ENCODE results near the gene MCRIP2.

The MCRIP2 gene

GRCh38 chr16:616733-617586, 24.7 kb upstream of the MCRIP2 start:
- DNase-seq (ENCODE audit: low read depth), result no peak

- DNase-seq (ENCODE audit: low read depth), result no peak
These were observed 23.8 kb upstream of the MCRIP2 start for GRCh38 chr16:617855-618254.

GRCh38 chr16:619476-620100, 22.0 kb upstream of the MCRIP2 start:
- DNase-seq (ENCODE audit: low read depth), result no peak

- no peak for DNase-seq (ENCODE audit: low read depth)
These were observed 20.7 kb upstream of the MCRIP2 start for GRCh38 chr16:620700-621525.

- no peak for DNase-seq (ENCODE audit: low read depth)
These were observed 20.0 kb upstream of the MCRIP2 start for GRCh38 chr16:621526-622105.

DNA sequence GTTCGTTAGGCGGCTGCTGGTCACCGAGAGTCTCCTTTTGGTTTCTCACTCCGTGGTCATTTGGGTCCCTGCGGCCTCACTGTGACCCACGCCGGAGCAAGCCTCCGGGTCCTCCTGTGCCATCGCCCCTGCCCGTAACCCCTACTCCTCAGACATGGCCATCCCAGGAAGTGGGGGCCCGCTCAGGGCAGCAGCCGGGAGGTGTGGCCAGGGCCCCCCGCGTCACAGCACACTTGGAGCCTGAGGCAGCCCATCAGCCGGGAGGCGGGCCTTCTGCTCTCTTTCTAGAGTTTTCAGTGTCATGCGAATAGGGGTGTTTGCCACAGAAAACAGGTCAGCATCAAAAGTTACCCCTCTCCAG, 18.7 kb upstream of the MCRIP2 start:
- no peak for DNase-seq (ENCODE audit: low read depth)

- DNase-seq (ENCODE audit: low read depth), result no peak
These were observed 17.0 kb upstream of the MCRIP2 start for GRCh38 chr16:624526-625070.

GRCh38 chr16:625117-625976, 16.3 kb upstream of the MCRIP2 start:
- no peak for DNase-seq (ENCODE audit: low read depth)

GRCh38 chr16:625977-626765, 15.5 kb upstream of the MCRIP2 start:
- DNase-seq (ENCODE audit: low read depth), result no peak

- no peak for DNase-seq (ENCODE audit: low read depth)
These were observed 14.7 kb upstream of the MCRIP2 start for GRCh38 chr16:626787-627453.

DNA sequence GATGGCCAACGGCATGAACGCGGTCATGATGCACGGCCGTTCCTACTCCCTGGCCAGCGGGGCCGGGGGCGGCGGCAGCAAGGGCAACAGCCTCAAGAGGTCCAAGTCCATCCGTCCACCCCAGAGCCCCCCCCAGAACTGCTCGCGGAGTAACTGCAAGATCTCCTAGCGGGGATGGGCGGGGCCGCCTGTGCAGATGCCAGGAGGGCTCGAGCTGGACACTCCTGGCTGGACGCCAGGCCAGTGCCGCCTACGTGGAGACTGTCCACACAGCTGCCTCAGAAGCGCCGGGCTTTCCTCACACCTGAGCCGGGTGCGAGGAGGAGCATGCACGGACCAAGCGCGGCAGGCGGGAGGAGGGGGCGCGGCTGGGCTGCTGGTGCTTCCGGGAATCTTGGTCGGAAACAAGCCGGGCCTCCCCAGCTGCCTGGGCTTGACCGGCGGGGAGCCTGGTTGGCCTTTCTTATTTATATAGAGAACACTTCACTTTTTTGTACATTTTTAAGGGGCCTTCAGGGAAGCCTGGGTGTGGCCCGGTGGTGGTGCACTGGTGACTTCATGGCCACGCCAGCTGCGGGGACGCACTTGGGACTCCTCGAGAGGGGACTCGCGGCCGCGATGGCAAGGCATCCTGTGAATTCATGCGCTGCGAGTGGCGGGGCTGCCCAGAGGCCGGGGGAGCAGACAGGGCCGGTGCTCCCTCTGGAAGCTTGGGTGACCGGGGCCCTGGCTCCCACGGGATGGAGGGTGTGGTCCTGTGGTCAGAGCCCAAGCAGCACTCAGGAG, 14.0 kb upstream of the MCRIP2 start:
- DNase-seq (ENCODE audit: low read depth), result no peak

DNA sequence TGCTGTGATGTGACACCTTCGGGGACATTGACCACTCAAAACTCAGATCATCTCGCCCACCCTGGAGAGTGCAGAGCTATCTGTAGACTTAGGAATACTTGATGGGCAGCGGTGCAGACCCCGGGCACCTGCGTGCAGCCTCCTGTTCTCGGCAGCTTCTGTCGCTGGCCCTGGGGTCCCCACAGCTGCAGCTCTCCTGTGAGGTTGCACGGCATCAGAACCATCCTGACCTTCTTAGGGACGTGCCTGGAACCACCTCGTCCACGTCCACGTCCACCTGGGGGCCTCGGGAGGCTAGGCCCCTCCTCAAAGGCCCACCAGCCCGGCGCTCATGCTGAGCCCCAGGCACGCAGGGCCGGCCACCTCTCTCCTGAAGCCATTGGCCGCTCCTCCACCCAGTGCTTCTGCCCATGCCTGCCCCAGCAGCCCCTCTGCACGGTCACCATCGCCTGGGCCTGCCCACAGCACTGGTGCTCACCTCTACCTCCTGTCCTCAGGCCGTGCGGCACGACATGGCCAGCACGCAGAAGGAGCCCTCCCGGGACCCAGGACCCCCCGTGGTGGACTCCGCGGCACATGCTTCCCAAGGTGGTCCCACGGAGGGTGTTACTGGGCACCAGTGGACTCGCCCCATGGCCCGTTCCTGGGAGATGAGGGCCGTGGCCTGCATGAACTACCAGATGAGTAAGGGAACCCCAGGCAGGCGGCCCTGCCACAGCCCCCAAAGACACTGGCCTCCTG, 13.1 kb upstream of the MCRIP2 start:
- no peak for DNase-seq (ENCODE audit: low read depth)

DNA sequence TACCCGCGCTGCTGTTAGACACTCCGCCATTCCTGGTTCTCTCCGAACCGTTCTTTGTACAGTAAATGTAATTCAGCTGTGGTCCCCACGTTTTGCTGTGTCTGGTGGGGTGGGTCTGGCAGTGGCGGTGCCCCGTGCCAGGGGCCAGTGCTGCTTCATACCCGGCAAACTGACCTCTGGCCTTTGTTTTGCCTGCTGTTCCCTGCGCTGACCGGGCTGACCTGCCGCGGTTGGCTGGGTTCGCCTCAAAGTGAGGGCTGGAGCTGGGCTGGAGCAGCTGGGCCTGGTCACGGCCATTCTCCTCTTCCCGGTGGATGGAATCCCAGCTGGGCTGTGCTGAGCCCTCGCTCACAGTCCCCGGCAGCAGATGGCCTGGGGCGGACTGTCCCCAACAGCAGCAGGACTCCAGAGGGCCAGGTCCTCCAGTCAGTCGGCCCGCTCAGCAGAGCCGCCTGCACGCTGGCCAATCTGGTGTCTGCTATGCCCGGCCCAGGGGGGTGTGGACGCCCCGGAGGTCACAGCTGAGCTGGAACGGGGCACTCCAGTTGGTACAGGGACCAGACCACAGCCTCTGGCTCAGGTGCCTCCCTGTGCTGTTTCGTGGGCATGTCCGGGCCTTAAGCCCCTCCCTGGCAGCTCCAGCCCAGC, 12.3 kb upstream of the MCRIP2 start:
- DNase-seq (ENCODE audit: low read depth), result no peak

- no peak for DNase-seq (ENCODE audit: low read depth)
These were observed 11.8 kb upstream of the MCRIP2 start for GRCh38 chr16:629833-630248.

- no peak for DNase-seq (ENCODE audit: low read depth)
These were observed 11.3 kb upstream of the MCRIP2 start for GRCh38 chr16:630249-630814.

DNA sequence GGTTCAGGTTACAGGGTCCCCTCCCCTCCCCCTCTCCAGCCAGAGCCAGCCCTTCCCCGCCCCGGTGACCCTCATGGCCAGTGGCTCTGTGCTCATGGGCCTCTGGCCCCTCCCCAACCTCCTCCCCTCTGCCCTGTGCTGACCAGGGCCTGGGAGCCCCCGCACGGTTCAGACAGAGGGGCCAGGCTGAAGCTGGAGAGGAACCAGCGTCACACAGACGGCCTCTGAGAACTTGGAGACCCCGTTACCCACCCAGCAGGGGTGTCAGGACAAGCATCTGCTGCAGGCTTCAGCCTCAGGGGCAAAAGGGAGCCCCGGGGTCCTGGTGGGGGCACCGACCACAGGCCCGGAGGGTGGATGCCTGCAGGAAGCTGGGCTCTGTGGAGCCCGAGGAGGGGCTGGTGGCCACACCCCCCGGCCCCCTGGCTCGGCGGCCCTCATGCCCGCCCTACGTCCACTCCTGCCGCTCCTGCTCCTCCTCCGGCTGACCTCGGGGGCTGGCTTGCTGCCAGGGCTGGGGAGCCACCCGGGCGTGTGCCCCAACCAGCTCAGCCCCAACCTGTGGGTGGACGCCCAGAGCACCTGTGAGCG, 10.7 kb upstream of the MCRIP2 start, which contains the start of gene WFIKKN1:
TSS of gene WFIKKN1 (plus strand) at position 171 of the 591 bp plus-strand sequence. CDS start at position 440, 269 bp downstream.
- DNase-seq (ENCODE audit: low read depth), result no peak

Measured in activated T-helper 1 cell treated with Interleukin-2 at 50 U/mL for 16 hours (primary cell).